SK-N-SH treated with all-trans-retinoic acid at 6 μM for 48 hours (cell line): Measurements from ENCODE around the gene ABCA8.

Source experiments
- BACH2 ChIP-seq: fragments of 250-450 bp; sonication (Bioruptor Pico); IDR thresholded peaks from 2 replicates; pipeline ENCODE4 v1.9.0; 2021; ENCODE audit warnings: mild to moderate bottlenecking, borderline replicate concordance
- ZFP30 ChIP-seq: fragments of 450-650 bp; formaldehyde crosslinking; IDR thresholded peaks from 2 replicates; pipeline ENCODE4 v1.5.0; 2022; ENCODE audit warnings: mild to moderate bottlenecking, moderate library complexity

GRCh38 chr17:68955181-68955841 lies at the start of gene ABCA8:
- TF ChIP-seq ZFP30 (CRISPR knock-in tag) (no peak), BACH2 (CRISPR knock-in tag) (no peak)
